C4-2B (cell line): ENCODE results near the gene WEE1.

Experiments used
- ZFX ChIP-seq: fragments of 450-650 bp; IDR thresholded peaks from 2 replicates; pipeline ENCODE4 v1.6.1; 2017
- TF ChIP-seq, protein P1 (sequence below): fragments of 450-650 bp; conservative IDR thresholded peaks from 2 replicates; pipeline ENCODE4 v1.5.1; 2017; ENCODE audit warnings: mild to moderate bottlenecking

DNA sequence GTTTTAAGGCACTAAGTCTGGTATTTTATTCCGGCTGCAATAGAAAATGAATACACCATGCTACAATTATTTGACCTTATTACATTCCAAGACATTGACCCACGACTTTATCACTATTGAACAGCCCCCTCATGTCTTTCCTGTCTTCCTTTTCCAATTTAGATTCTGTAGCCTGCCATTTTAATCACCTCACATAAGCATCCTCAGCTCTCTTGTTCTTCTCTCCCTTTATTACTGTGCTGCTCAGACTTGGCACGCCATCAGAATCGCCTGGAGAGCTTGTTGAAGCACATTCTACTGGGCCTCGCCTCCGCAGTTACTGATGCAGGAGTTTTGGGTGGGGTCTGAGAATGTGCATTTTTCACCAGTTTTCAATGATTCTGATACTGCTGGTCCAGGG, 51.7 kb downstream of the WEE1 start:
- TF ChIP-seq, protein P1, sequence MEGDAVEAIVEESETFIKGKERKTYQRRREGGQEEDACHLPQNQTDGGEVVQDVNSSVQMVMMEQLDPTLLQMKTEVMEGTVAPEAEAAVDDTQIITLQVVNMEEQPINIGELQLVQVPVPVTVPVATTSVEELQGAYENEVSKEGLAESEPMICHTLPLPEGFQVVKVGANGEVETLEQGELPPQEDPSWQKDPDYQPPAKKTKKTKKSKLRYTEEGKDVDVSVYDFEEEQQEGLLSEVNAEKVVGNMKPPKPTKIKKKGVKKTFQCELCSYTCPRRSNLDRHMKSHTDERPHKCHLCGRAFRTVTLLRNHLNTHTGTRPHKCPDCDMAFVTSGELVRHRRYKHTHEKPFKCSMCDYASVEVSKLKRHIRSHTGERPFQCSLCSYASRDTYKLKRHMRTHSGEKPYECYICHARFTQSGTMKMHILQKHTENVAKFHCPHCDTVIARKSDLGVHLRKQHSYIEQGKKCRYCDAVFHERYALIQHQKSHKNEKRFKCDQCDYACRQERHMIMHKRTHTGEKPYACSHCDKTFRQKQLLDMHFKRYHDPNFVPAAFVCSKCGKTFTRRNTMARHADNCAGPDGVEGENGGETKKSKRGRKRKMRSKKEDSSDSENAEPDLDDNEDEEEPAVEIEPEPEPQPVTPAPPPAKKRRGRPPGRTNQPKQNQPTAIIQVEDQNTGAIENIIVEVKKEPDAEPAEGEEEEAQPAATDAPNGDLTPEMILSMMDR: no peak
- TF ChIP-seq ZFX: no peak
